ENCODE data around the gene PEMT. TPM values are rescaled to one million over a fixed set of nuclear protein-coding genes. Genes with fewer than 3 reads are reported as not detected.

PEMT gene
- total and polyA plus RNA-seq, 9 of the 15 experiments (the other 6 are each of a cell fraction or from before 2014, with no cell fraction given) = 1.4 to 36.4 (median 13.6) TPM

GRCh38 chr17:17463821-17464220 lies 127.7 kb downstream of the PEMT start (continued):
- no peak for TF ChIP-seq HMG20A (CRISPR knock-in tag; conservative IDR thresholded peaks at IDR 0.05)

- ChIA-PET CTCF (ENCODE audit: low intra/inter-chr PET ratio) (no interaction called here), POLR2A (no interaction called here)
- FAIRE-seq = no peak
- Histone ChIP-seq H3K4me3 (no peak overlapping the region), H3K27ac (ENCODE audit: extremely low read depth, low read depth, low read length) (no peak overlapping the region), H4K20me1 (replicated peaks; ENCODE audit: control insufficient read depth, insufficient read depth, low read length) (no peaks in the 10 kb centered on the region), H3K4me2 (ENCODE audit: insufficient read depth, low read length) (no peak overlapping the region), H3K9ac (ENCODE audit: insufficient read depth in 1 of 2, low read depth in 2 of 2, low read length in 2 of 2) (no peak overlapping the region), H3K9me3 (replicated peaks; ENCODE audit: control insufficient read depth, insufficient read depth, low read depth, low read length) (peaks cover 3% of the 10 kb centered on the region; the same call in 1 of the 2 replicates), H2AFZ (ENCODE audit: low read depth, low read length) (no peak overlapping the region), H3K79me2 (ENCODE audit: control insufficient read depth, insufficient read depth, low read length) (no peaks in the 10 kb centered on the region), H3K9me1 (ENCODE audit: control insufficient read depth, insufficient read depth, low read length) (no peaks in the 10 kb centered on the region), H3K36me3 (ENCODE audit: control insufficient read depth, insufficient read depth, low read length) (no peaks in the 10 kb centered on the region), H3K4me1 (replicated peaks in 1 of 2; ENCODE audit: control insufficient read depth in 2 of 2, insufficient read depth in 2 of 2, low read length in 2 of 2) (peaks cover 0 to 3% of the 10 kb centered on the region in 2 experiments; a peak in 2 of 5 replicates), H3K27me3 (ENCODE audit: control insufficient read depth in 2 of 2, insufficient read depth in 2 of 2, low read length in 2 of 2) (peaks cover 14 to 34% of the 10 kb centered on the region in 2 experiments; a peak in 4 of 5 replicates)
- WGBS (ENCODE audit: insufficient coverage, low coverage, missing lambda C conversion rate) = under 1% methylated on average over 12 of the region's 15 CpGs
- no peak for DNase-seq (ENCODE audit: extremely low read depth in 1 of 4, low spot score in 3 of 4)
- ATAC-seq = no peak
- TF ChIP-seq ESRRA (IDR thresholded peaks at IDR 0.05; ENCODE audit: borderline replicate concordance, low read depth) = no peak
- TF ChIP-seq LEF1 (IDR thresholded peaks at IDR 0.05) = no peak
- intact Hi-C loops (cut with micrococcal nuclease) = no loop called here
- BruUV-seq (replicated peaks) = no TSS peak
- in situ Hi-C loops (cut with MboI) = no loop called here
Measured at GRCh38 chr17:17462048-17462824, 129.3 kb downstream of the PEMT start.

- Histone ChIP-seq H3K9me1 (ENCODE audit: control insufficient read depth, insufficient read depth, low read length) (no peaks in the 10 kb centered on the region), H3K4me3 (no peak overlapping the region), H4K20me1 (replicated peaks; ENCODE audit: control insufficient read depth, insufficient read depth, low read length) (no peaks in the 10 kb centered on the region), H3K4me1 (replicated peaks in 1 of 2; ENCODE audit: control insufficient read depth in 2 of 2, insufficient read depth in 2 of 2, low read length in 2 of 2) (peaks cover 0 to 6% of the 10 kb centered on the region in 2 experiments; a peak in 1 of 5 replicates), H3K9me3 (replicated peaks; ENCODE audit: control insufficient read depth, insufficient read depth, low read depth, low read length) (peaks cover 3% of the 10 kb centered on the region; the same call in 1 of the 2 replicates), H3K9ac (ENCODE audit: insufficient read depth in 1 of 2, low read depth in 2 of 2, low read length in 2 of 2) (no peak overlapping the region), H2AFZ (ENCODE audit: low read depth, low read length) (no peak overlapping the region), H3K27ac (ENCODE audit: extremely low read depth, low read depth, low read length) (no peak overlapping the region), H3K27me3 (ENCODE audit: control insufficient read depth in 2 of 2, insufficient read depth in 2 of 2, low read length in 2 of 2) (peaks cover 14 to 32% of the 10 kb centered on the region in 2 experiments; a peak in 4 of 5 replicates), H3K36me3 (ENCODE audit: control insufficient read depth, insufficient read depth, low read length) (no peaks in the 10 kb centered on the region), H3K4me2 (ENCODE audit: insufficient read depth, low read length) (no peak overlapping the region), H3K79me2 (ENCODE audit: control insufficient read depth, insufficient read depth, low read length) (no peaks in the 10 kb centered on the region)
- intact Hi-C loops (cut with micrococcal nuclease) (no loop called here), in situ Hi-C loops (cut with MboI) (no loop called here)
- ATAC-seq (no peak), DNase-seq (ENCODE audit: extremely low read depth in 1 of 4, low spot score in 3 of 4) (no peak), FAIRE-seq (peak; percentile 6)
- ChIA-PET CTCF (ENCODE audit: low intra/inter-chr PET ratio) (no interaction called here), POLR2A (no interaction called here)
- BruUV-seq (replicated peaks) = no TSS peak
- WGBS (ENCODE audit: insufficient coverage, low coverage, missing lambda C conversion rate) = 27% methylated on average over 4 of the region's 4 CpGs
- TF ChIP-seq USF1 (CRISPR knock-in tag; IDR thresholded peaks at IDR 0.05) = no peak
- TF ChIP-seq SIX5 (IDR thresholded peaks at IDR 0.05; ENCODE audit: borderline replicate concordance in 1 of 2, insufficient read depth in 1 of 2, low read depth in 1 of 2, low read length in 2 of 2) = no peak
- no peak for TF ChIP-seq ZBTB12 (CRISPR knock-in tag; IDR thresholded peaks at IDR 0.05)
- TF ChIP-seq ZNF253 (CRISPR knock-in tag; conservative IDR thresholded peaks at IDR 0.05) = no peak
- TF ChIP-seq ZNF584 (CRISPR knock-in tag; IDR thresholded peaks at IDR 0.05; ENCODE audit: low read depth) = no peak
- no peak for TF ChIP-seq NELFE (IDR thresholded peaks at IDR 0.05; ENCODE audit: insufficient read depth, insufficient read length)
- no peak for TF ChIP-seq CBX3 (IDR thresholded peaks at IDR 0.05; ENCODE audit: borderline replicate concordance in 1 of 2, low read length in 2 of 2)
- TF ChIP-seq ZNF830 (CRISPR knock-in tag; IDR thresholded peaks at IDR 0.05) = no peak
Measured at GRCh38 chr17:17460038-17460437, 131.5 kb downstream of the PEMT start.

Measured in K562 (cell line).